ENCODE data around the gene STARD10. TPM values are rescaled to one million over a fixed set of nuclear protein-coding genes. Genes with fewer than 3 reads are reported as not detected.

The STARD10 gene
- total and polyA plus RNA-seq, 2 donors from 2014 or later = 40.7 to 127 TPM

- Histone ChIP-seq H3K27me3 (ENCODE audit: control insufficient read depth, insufficient read depth, low read length) (no peaks in the 10 kb centered on the region), H3K4me1 (ENCODE audit: control insufficient read depth in 2 of 3, insufficient read depth in 2 of 3, low read depth in 1 of 3, low read length in 3 of 3) (peaks cover 0 to 19% (median 6%) of the 10 kb centered on the region in 3 donors), H3K4me3 (ENCODE audit: low read length in 3 of 3) (no peak overlapping the region), H3K9me3 (ENCODE audit: control insufficient read depth in 2 of 3, insufficient read depth in 1 of 3, low read length in 3 of 3) (no peaks in the 10 kb centered on the region), H3K36me3 (ENCODE audit: control insufficient read depth in 2 of 3, insufficient read depth in 3 of 3, low read length in 3 of 3) (no peaks in the 10 kb centered on the region), H3K27ac (ENCODE audit: low read depth in 2 of 2, low read length in 2 of 2) (no peak overlapping the region), H3K9ac (ENCODE audit: low read length in 3 of 3) (no peak overlapping the region)
- DNase-seq = no peak
- TF ChIP-seq CTCF (IDR thresholded peaks at IDR 0.05; ENCODE audit: borderline replicate concordance, extremely low read depth, insufficient read depth) = no peak
- intact Hi-C loops (cut with DNase I) = loop anchor here (10.0 kb wide), 1 partner anchor 52 kb away; no protein-coding TSS in a partner anchor
- no peak for FAIRE-seq
Measured at GRCh38 chr11:72786305-72787215, 7.3 kb downstream of the STARD10 start.

- Histone ChIP-seq H3K27ac (ENCODE audit: low read depth in 2 of 2, low read length in 2 of 2) (no peak overlapping the region), H3K27me3 (ENCODE audit: control insufficient read depth, insufficient read depth, low read length) (no peaks in the 10 kb centered on the region), H3K4me3 (ENCODE audit: low read length in 3 of 3) (no peak overlapping the region), H3K9ac (ENCODE audit: low read length in 3 of 3) (no peak overlapping the region), H3K36me3 (ENCODE audit: control insufficient read depth in 2 of 3, insufficient read depth in 3 of 3, low read length in 3 of 3) (no peaks in the 10 kb centered on the region), H3K9me3 (ENCODE audit: control insufficient read depth in 2 of 3, insufficient read depth in 1 of 3, low read length in 3 of 3) (no peaks in the 10 kb centered on the region), H3K4me1 (ENCODE audit: control insufficient read depth in 2 of 3, insufficient read depth in 2 of 3, low read depth in 1 of 3, low read length in 3 of 3) (peaks cover 0 to 28% (median 16%) of the 10 kb centered on the region in 3 donors)
- TF ChIP-seq CTCF (IDR thresholded peaks at IDR 0.05; ENCODE audit: borderline replicate concordance, extremely low read depth, insufficient read depth) = no peak
- DNase-seq (no peak), FAIRE-seq (no peak)
- intact Hi-C loops (cut with DNase I) = loop anchor here (10.0 kb wide), 1 partner anchor 50 kb away; no protein-coding TSS in a partner anchor
Measured at GRCh38 chr11:72784662-72785061, 9.2 kb downstream of the STARD10 start.

- TF ChIP-seq CTCF (IDR thresholded peaks at IDR 0.05; ENCODE audit: borderline replicate concordance, extremely low read depth, insufficient read depth) = no peak
- Histone ChIP-seq H3K4me1 (ENCODE audit: control insufficient read depth in 2 of 3, insufficient read depth in 2 of 3, low read depth in 1 of 3, low read length in 3 of 3) (peaks cover 0 to 35% (median 13%) of the 10 kb centered on the region in 3 donors), H3K36me3 (ENCODE audit: control insufficient read depth in 2 of 3, insufficient read depth in 3 of 3, low read length in 3 of 3) (no peaks in the 10 kb centered on the region), H3K4me3 (ENCODE audit: low read length in 3 of 3) (no peak overlapping the region), H3K9me3 (ENCODE audit: control insufficient read depth in 2 of 3, insufficient read depth in 1 of 3, low read length in 3 of 3) (no peaks in the 10 kb centered on the region), H3K27ac (ENCODE audit: low read depth in 2 of 2, low read length in 2 of 2) (no peak overlapping the region), H3K9ac (ENCODE audit: low read length in 3 of 3) (no peak overlapping the region), H3K27me3 (ENCODE audit: control insufficient read depth, insufficient read depth, low read length) (no peaks in the 10 kb centered on the region)
- DNase-seq (no peak), FAIRE-seq (no peak)
- intact Hi-C loops (cut with DNase I) = loop anchor here (10.0 kb wide), 1 partner anchor 49 kb away; no protein-coding TSS in a partner anchor
Measured at GRCh38 chr11:72783144-72783905, 10.5 kb downstream of the STARD10 start.

Measured in kidney (tissue), 14 donors.